ENCODE measurements around the gene SPINK1. TPM values are rescaled to one million over a fixed set of nuclear protein-coding genes. Genes with fewer than 3 reads are reported as not detected.

Gene SPINK1
- total and polyA plus RNA-seq, 2 donors from 2014 or later: 2.2 to 234 TPM

GRCh38 chr5:147856801-147857200 lies 25.3 kb upstream of the SPINK1 start:
- Histone ChIP-seq H3K9ac (ENCODE audit: low read length in 3 of 3) (no peak overlapping the region), H3K27ac (ENCODE audit: low read depth in 2 of 2, low read length in 2 of 2) (no peak overlapping the region), H3K4me3 (ENCODE audit: low read length in 3 of 3) (no peak overlapping the region), H3K4me1 (ENCODE audit: control insufficient read depth in 2 of 3, insufficient read depth in 2 of 3, low read depth in 1 of 3, low read length in 3 of 3) (no peaks in the 10 kb centered on the region), H3K9me3 (ENCODE audit: control insufficient read depth in 2 of 3, insufficient read depth in 1 of 3, low read length in 3 of 3) (no peaks in the 10 kb centered on the region), H3K36me3 (ENCODE audit: control insufficient read depth in 2 of 3, insufficient read depth in 3 of 3, low read length in 3 of 3) (no peaks in the 10 kb centered on the region), H3K27me3 (ENCODE audit: control insufficient read depth, insufficient read depth, low read length) (no peaks in the 10 kb centered on the region)
- TF ChIP-seq CTCF (IDR thresholded peaks at IDR 0.05; ENCODE audit: borderline replicate concordance, extremely low read depth, insufficient read depth): no peak
- DNase-seq: no peak
- no peak for FAIRE-seq
- intact Hi-C loops (cut with DNase I): no loop called here

- DNase-seq (no peak), FAIRE-seq (no peak)
- Histone ChIP-seq H3K4me1 (ENCODE audit: control insufficient read depth in 2 of 3, insufficient read depth in 2 of 3, low read depth in 1 of 3, low read length in 3 of 3) (no peaks in the 10 kb centered on the region), H3K4me3 (ENCODE audit: low read length in 3 of 3) (no peak overlapping the region), H3K36me3 (ENCODE audit: control insufficient read depth in 2 of 3, insufficient read depth in 3 of 3, low read length in 3 of 3) (no peaks in the 10 kb centered on the region), H3K9ac (ENCODE audit: low read length in 3 of 3) (no peak overlapping the region), H3K27ac (ENCODE audit: low read depth in 2 of 2, low read length in 2 of 2) (no peak overlapping the region), H3K27me3 (ENCODE audit: control insufficient read depth, insufficient read depth, low read length) (no peaks in the 10 kb centered on the region), H3K9me3 (ENCODE audit: control insufficient read depth in 2 of 3, insufficient read depth in 1 of 3, low read length in 3 of 3) (no peaks in the 10 kb centered on the region)
- intact Hi-C loops (cut with DNase I): no loop called here
- no peak for TF ChIP-seq CTCF (IDR thresholded peaks at IDR 0.05; ENCODE audit: borderline replicate concordance, extremely low read depth, insufficient read depth)
Measured at GRCh38 chr5:147855774-147856069, 24.3 kb upstream of the SPINK1 start.

GRCh38 chr5:147854894-147855773 lies 23.7 kb upstream of the SPINK1 start:
- no peak overlapping the region for H3K4me3 ChIP-seq (ENCODE audit: low read length in 3 of 3)
- no peaks in the 10 kb centered on the region for H3K27me3 ChIP-seq (ENCODE audit: control insufficient read depth, insufficient read depth, low read length)

More at GRCh38 chr5:147854894-147855773, 23.7 kb upstream of the SPINK1 start:
- intact Hi-C loops (cut with DNase I): no loop called here
- no peaks in the 10 kb centered on the region for H3K4me1 ChIP-seq (ENCODE audit: control insufficient read depth in 2 of 3, insufficient read depth in 2 of 3, low read depth in 1 of 3, low read length in 3 of 3)
- H3K9ac ChIP-seq (ENCODE audit: low read length in 3 of 3): no peak overlapping the region
- DNase-seq (no peak), FAIRE-seq (no peak)
- no peak for TF ChIP-seq CTCF (IDR thresholded peaks at IDR 0.05; ENCODE audit: borderline replicate concordance, extremely low read depth, insufficient read depth)
- H3K36me3 ChIP-seq (ENCODE audit: control insufficient read depth in 2 of 3, insufficient read depth in 3 of 3, low read length in 3 of 3): no peaks in the 10 kb centered on the region
- H3K9me3 ChIP-seq (ENCODE audit: control insufficient read depth in 2 of 3, insufficient read depth in 1 of 3, low read length in 3 of 3): no peaks in the 10 kb centered on the region
- H3K27ac ChIP-seq (ENCODE audit: low read depth in 2 of 2, low read length in 2 of 2): no peak overlapping the region

All from kidney (tissue), 14 donors.